HepG2 (cell line): ENCODE data around the gene GPN2. TPM values are rescaled to one million over a fixed set of nuclear protein-coding genes. Genes with fewer than 3 reads are reported as not detected.

Experiments used
- ATAC-seq: fragments of 200-7000 bp; cut with Tn5 transposase; 3 replicates; pipeline ENCODE4 v1.9.1; 2020; ENCODE audit warnings: mild to moderate bottlenecking, moderate library complexity
- BruUV-seq: library from RNA; stranded (reverse); fragments of 400-500 nt; replicated peaks from 2 replicates; lab custom pipeline; 2021; lab: Mats Ljungman, UMichigan
- CTCF ChIA-PET: fragments of 300-600 bp; formaldehyde crosslinking; extraction: SDS; loops from one replicate; lab custom pipeline; 2021; ENCODE audit warnings: low total read pairs, inconsistent platforms, low intra/inter-chr PET ratio; lab: Yijun Ruan, JAX
- POLR2A ChIA-PET: fragments of 350-600 bp; sonication (Branson Sonifier 250); formaldehyde crosslinking; loops from one replicate; lab custom pipeline; 2020; ENCODE audit warnings: antibody characterized with exemption, inconsistent platforms; lab: Yijun Ruan, JAX
- DNase-seq: peaks from one replicate; pipeline ENCODE4 v3.0.0-alpha.2; 2015; ENCODE audit warnings: low spot score
- FAIRE-seq: peaks from 3 replicates; lab custom pipeline; 2011; peaks lifted over from hg19 to GRCh38; lab: Jason Lieb, UNC
- H2AFZ ChIP-seq: one replicate; pipeline ENCODE4 v1.6.1; 2011; ENCODE audit warnings: low read length, inconsistent platforms
- H3K27ac ChIP-seq: fragments of 300-600 bp; 3 replicates; pipeline ENCODE4 v1.8.0; 2011; ENCODE audit warnings: mixed run types, mild to moderate bottlenecking, mixed read lengths, low read length, inconsistent platforms; ENCODE audit not compliant: insufficient read depth; ENCODE audit errors: extremely low read length
- H3K27me3 ChIP-seq, 2 experiments: fragments of 200-600 bp in 1 of 2; 2 replicates in 1 of 2; 3 replicates in 1 of 2; pipeline versions ENCODE4 v1.6.0 to v1.8.0; 2011; ENCODE audit warnings: low read length in 2 of 2, mild to moderate bottlenecking in 2 of 2, moderate library complexity in 2 of 2, inconsistent platforms in 1 of 2; ENCODE audit not compliant: insufficient read depth in 2 of 2, control insufficient read depth in 1 of 2
- H3K36me3 ChIP-seq, 2 experiments: fragments of 200-600 bp in 1 of 2; replicated peaks in 1 of 2; 2 replicates in 1 of 2; 3 replicates in 1 of 2; pipeline versions ENCODE4 v1.5.1 to v1.8.0; 2011; ENCODE audit warnings: low read length in 2 of 2, inconsistent platforms in 1 of 2; ENCODE audit not compliant: insufficient read depth in 2 of 2, control insufficient read depth in 1 of 2
- H3K4me1 ChIP-seq: 2 replicates; pipeline ENCODE4 v1.5.1; 2012; ENCODE audit warnings: low read length, inconsistent platforms; ENCODE audit not compliant: insufficient read depth
- H3K4me2 ChIP-seq: 2 replicates; pipeline ENCODE4 v1.6.0; 2011; ENCODE audit warnings: low read depth, low read length, inconsistent platforms
- H3K4me3 ChIP-seq, 3 experiments: fragments of 200-600 bp in 1 of 3; sonication (generic), shearing (Covaris generic) in 1 of 3; replicated peaks in 1 of 3; 2 replicates each; pipeline ENCODE4 v1.5.1; 2011 to 2016; ENCODE audit warnings: low read length in 3 of 3, inconsistent platforms in 2 of 3, low read depth in 2 of 3, mild to moderate bottlenecking in 2 of 3, control low read depth in 1 of 3, mixed read lengths in 1 of 3; ENCODE audit not compliant: insufficient read depth in 1 of 3
- H3K79me2 ChIP-seq: one replicate; pipeline ENCODE4 v1.6.1; 2011; ENCODE audit warnings: low read length, inconsistent platforms; ENCODE audit not compliant: insufficient read depth
- H3K9ac ChIP-seq: 2 replicates; pipeline ENCODE4 v1.6.0; 2011; ENCODE audit warnings: mild to moderate bottlenecking, low read depth, low read length, inconsistent platforms; ENCODE audit not compliant: insufficient read depth
- H3K9me3 ChIP-seq: 2 replicates; pipeline ENCODE4 v1.5.1; 2012; ENCODE audit warnings: mild to moderate bottlenecking, low read length
- H4K20me1 ChIP-seq: 2 replicates; pipeline ENCODE4 v1.6.0; 2011; ENCODE audit warnings: inconsistent platforms, mild to moderate bottlenecking, low read length, moderate library complexity; ENCODE audit not compliant: insufficient read depth
- BRD4 ChIP-seq: sonication (generic); formaldehyde crosslinking; IDR thresholded peaks from 2 replicates; pipeline ENCODE4 v1.4.0; 2020; ENCODE audit warnings: missing genetic modification reagents
- FOXA3 ChIP-seq: IDR thresholded peaks from 2 replicates; pipeline ENCODE4 v1.6.1; 2016; ENCODE audit warnings: missing genetic modification reagents, missing compliant biosample characterization
- IRX3 ChIP-seq: sonication (generic); formaldehyde crosslinking; IDR thresholded peaks from 2 replicates; pipeline ENCODE4 v1.8.1; 2023; ENCODE audit warnings: mild to moderate bottlenecking, low read depth, missing genetic modification reagents, borderline replicate concordance
- KDM5A ChIP-seq: fragments of 200-600 bp; sonication (generic); IDR thresholded peaks from 2 replicates; pipeline ENCODE4 v1.7.0; 2018; ENCODE audit warnings: antibody characterized with exemption, mild to moderate bottlenecking, low read length, borderline replicate concordance
- KLF6 ChIP-seq: IDR thresholded peaks from 2 replicates; pipeline ENCODE4 v1.8.0; 2016; ENCODE audit warnings: missing biosample characterization, missing genetic modification reagents
- MED8 ChIP-seq: sonication (generic); formaldehyde crosslinking; IDR thresholded peaks from 2 replicates; pipeline ENCODE4 v1.8.1; 2023; ENCODE audit warnings: mild to moderate bottlenecking, missing genetic modification reagents; ENCODE audit not compliant: insufficient replicate concordance
- MEF2D ChIP-seq: sonication (generic); formaldehyde crosslinking; IDR thresholded peaks from 2 replicates; pipeline ENCODE4 v1.5.1; 2020; ENCODE audit warnings: mild to moderate bottlenecking, missing genetic modification reagents
- MIER3 ChIP-seq: IDR thresholded peaks from 2 replicates; pipeline ENCODE4 v1.6.1; 2016; ENCODE audit warnings: missing compliant biosample characterization, borderline replicate concordance
- MYNN ChIP-seq: sonication (generic); formaldehyde crosslinking; IDR thresholded peaks from 2 replicates; pipeline ENCODE4 v1.4.0; 2020; ENCODE audit warnings: mild to moderate bottlenecking, low read depth, missing genetic modification reagents
- RFX3 ChIP-seq: IDR thresholded peaks from 2 replicates; pipeline ENCODE4 v1.6.1; 2016; ENCODE audit warnings: missing biosample characterization, missing genetic modification reagents
- RNF219 ChIP-seq: sonication (generic); formaldehyde crosslinking; IDR thresholded peaks from 2 replicates; pipeline ENCODE4 v1.5.0; 2020; ENCODE audit warnings: mild to moderate bottlenecking, missing genetic modification reagents
- TCF7L2 ChIP-seq: IDR thresholded peaks from 2 replicates; pipeline ENCODE4 v1.6.1; 2011; ENCODE audit warnings: mild to moderate bottlenecking, low read depth, low read length, moderate library complexity
- ZNF232 ChIP-seq: sonication (generic); formaldehyde crosslinking; IDR thresholded peaks from 2 replicates; pipeline ENCODE4 v1.4.0; 2020; ENCODE audit warnings: missing genetic modification reagents, borderline replicate concordance
- ZNF367 ChIP-seq: sonication (generic); formaldehyde crosslinking; IDR thresholded peaks from 2 replicates; pipeline ENCODE4 v1.4.0; 2020; ENCODE audit warnings: missing genetic modification reagents, borderline replicate concordance
- ZNF513 ChIP-seq: sonication (generic); formaldehyde crosslinking; conservative IDR thresholded peaks from 2 replicates; pipeline ENCODE4 v1.5.0; 2020; ENCODE audit warnings: missing genetic modification reagents
- ZNF652 ChIP-seq: IDR thresholded peaks from 2 replicates; pipeline ENCODE4 v1.6.1; 2016; ENCODE audit warnings: low read depth, borderline replicate concordance
- whole genome bisulfite sequencing: methylation state at CpG from one replicate; pipeline ENCODE4 v1.1.6; 2017; ENCODE audit warnings: low lambda C conversion rate; 5-methylcytosine and 5-hydroxymethylcytosine counted together
- in situ Hi-C: cut with HindIII; loops from 2 replicates; pipeline ENCODE4 v1.10.0; 2017; ENCODE audit warnings: low pct_unique_long_range_greater_than_20kb; ENCODE audit not compliant: extremely low pct_ligation_motif_present
- intact Hi-C: fragments of 100-400 bp; cut with micrococcal nuclease; formaldehyde crosslinking; loops from one replicate; pipeline ENCODE4 v1.10.0; 2022; ENCODE audit not compliant: unreplicated experiment
- polyA plus RNA-seq, 8 experiments: library from polyadenylated mRNA; depleted of rRNA in 3 of 8; stranded (reverse) in 7 of 8; unstranded in 1 of 8; fragments of >200 nt; fragmentation: Illumina TruSeq in 4 of 8; extraction: Trizol in 4 of 8; gene quantifications; 2 replicates each; pipeline versions ENCODE4 v1.2.1 to v1.2.3, GENCODE V29; 2011 to 2016; ENCODE audit warnings: low read depth in 4 of 8, missing spikeins in 1 of 8, mixed read lengths in 1 of 8; ENCODE audit not compliant: insufficient read depth in 1 of 8
- total RNA-seq, 5 experiments: library from RNA; depleted of rRNA; stranded (reverse); fragments of >200 nt; fragmentation: Illumina TruSeq; extraction: Trizol; gene quantifications; 2 replicates each; pipeline ENCODE4 v1.2.3, GENCODE V29; 2016; ENCODE audit warnings: low read depth in 1 of 5
- TF ChIP-seq, protein P1 (sequence below): IDR thresholded peaks from 2 replicates; pipeline ENCODE4 v1.6.1; 2016; ENCODE audit warnings: missing genetic modification reagents, missing compliant biosample characterization

The GPN2 gene
- total and polyA plus RNA-seq, 2 of the 13 experiments (the other 11 are each of a cell fraction or from before 2014, with no cell fraction given): 19.3 to 38.9 TPM

DNA sequence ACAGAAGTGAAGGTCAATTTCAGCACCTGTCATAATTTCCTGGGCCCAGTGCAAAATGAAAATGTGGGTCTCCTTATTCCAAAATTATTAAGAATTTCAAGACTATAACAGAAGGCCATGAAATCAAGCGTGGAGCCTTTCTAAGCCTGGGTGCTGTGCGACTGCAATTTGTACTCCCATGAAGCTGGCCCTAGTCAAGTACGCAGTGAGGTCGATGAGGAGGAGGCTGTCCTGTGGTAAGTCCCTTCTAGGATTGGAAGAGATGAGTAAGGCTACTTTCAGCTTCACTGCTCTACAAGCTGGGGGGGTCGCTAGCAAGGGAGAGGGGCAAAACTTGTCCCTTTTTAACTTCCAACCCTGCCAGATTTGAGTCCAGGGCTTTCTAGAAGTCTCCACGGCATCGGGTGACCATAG, 31.1 kb upstream of the GPN2 start:
- Histone ChIP-seq H3K4me1 (peaks cover 53% of the 10 kb centered on the region), H3K27ac (peak overlapping the region; percentile 77), H3K27me3 (no peaks in the 10 kb centered on the region; a peak in 1 of 5 replicates), H3K79me2 (peaks cover 33% of the 10 kb centered on the region), H3K4me2 (peak overlapping the region; percentile 83), H3K9me3 (no peaks in the 10 kb centered on the region), H3K4me3 (peak overlapping the region; percentile 8 to 82 (median 59); a peak in 5 of 6 replicates), H2AFZ (no peak overlapping the region), H3K36me3 (peaks cover 7 to 12% of the 10 kb centered on the region in 2 experiments), H3K9ac (peak overlapping the region; percentile 94), H4K20me1 (peaks cover 4% of the 10 kb centered on the region; the same call in 1 of the 2 replicates)
- POLR2A ChIA-PET: interaction anchor here (0.9 to 2.4 kb wide), 7 partner anchors 8 to 72 kb away, joined by 3 to 24 read pairs (median 6); partner anchors contain the start of genes GPATCH3, GPN2, NR0B2 and TRNP1
- WGBS: 17% methylated on average over 7 of the region's 7 CpGs
- BruUV-seq: no TSS peak
- CTCF ChIA-PET: no interaction called here
- intact Hi-C loops: no loop called here
- no peak for DNase-seq
- ATAC-seq: peak; percentile 59
- FAIRE-seq: peak; percentile 4
- in situ Hi-C loops: no loop called here
- TF ChIP-seq, protein P1, sequence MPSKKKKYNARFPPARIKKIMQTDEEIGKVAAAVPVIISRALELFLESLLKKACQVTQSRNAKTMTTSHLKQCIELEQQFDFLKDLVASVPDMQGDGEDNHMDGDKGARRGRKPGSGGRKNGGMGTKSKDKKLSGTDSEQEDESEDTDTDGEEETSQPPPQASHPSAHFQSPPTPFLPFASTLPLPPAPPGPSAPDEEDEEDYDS: no peak
- TF ChIP-seq RFX3 (CRISPR knock-in tag) (peak; percentile 75; the same call in 1 of the 2 replicates), ZNF232 (CRISPR knock-in tag) (peak; percentile 11; the same call in 1 of the 2 replicates), MED8 (CRISPR knock-in tag) (no peak), FOXA3 (CRISPR knock-in tag) (no peak), ZNF513 (CRISPR knock-in tag) (no peak), ZNF652 (CRISPR knock-in tag) (no peak), IRX3 (CRISPR knock-in tag) (peak; percentile 19), BRD4 (CRISPR knock-in tag) (no peak), KLF6 (peak; percentile 39; the same call in 1 of the 2 replicates), MIER3 (0 out of 2 replicates have a peak, but pooled peaks have one; percentile 8), RNF219 (CRISPR knock-in tag) (peak; percentile 30), MYNN (CRISPR knock-in tag) (no peak), KDM5A (no peak), MEF2D (CRISPR knock-in tag) (0 out of 2 replicates have a peak, but pooled peaks have one; percentile 17), ZNF367 (CRISPR knock-in tag) (0 out of 2 replicates have a peak, but pooled peaks have one; percentile 7), TCF7L2 (no peak)
